Stimulated activated CD4-positive, alpha-beta T cell treated with anti-CD3 and anti-CD28 coated beads, Interleukin-4, amount 100 ng/mL, for 4 hours (primary cell): ENCODE results near the gene SFXN1.
A peak's percentile ranks its signal among the peaks of the same experiment; 100 is the strongest.
"Not testable (repeated sequence)": the region's sequence is repeated elsewhere in the genome, so short reads cannot be mapped to it uniquely, and the experiment has no call there.

Experiments
- DNase-seq, 2 experiments: peaks; one replicate each; pipeline ENCODE4 v3.0.0-alpha.2; 2020

Gene SFXN1

DNA sequence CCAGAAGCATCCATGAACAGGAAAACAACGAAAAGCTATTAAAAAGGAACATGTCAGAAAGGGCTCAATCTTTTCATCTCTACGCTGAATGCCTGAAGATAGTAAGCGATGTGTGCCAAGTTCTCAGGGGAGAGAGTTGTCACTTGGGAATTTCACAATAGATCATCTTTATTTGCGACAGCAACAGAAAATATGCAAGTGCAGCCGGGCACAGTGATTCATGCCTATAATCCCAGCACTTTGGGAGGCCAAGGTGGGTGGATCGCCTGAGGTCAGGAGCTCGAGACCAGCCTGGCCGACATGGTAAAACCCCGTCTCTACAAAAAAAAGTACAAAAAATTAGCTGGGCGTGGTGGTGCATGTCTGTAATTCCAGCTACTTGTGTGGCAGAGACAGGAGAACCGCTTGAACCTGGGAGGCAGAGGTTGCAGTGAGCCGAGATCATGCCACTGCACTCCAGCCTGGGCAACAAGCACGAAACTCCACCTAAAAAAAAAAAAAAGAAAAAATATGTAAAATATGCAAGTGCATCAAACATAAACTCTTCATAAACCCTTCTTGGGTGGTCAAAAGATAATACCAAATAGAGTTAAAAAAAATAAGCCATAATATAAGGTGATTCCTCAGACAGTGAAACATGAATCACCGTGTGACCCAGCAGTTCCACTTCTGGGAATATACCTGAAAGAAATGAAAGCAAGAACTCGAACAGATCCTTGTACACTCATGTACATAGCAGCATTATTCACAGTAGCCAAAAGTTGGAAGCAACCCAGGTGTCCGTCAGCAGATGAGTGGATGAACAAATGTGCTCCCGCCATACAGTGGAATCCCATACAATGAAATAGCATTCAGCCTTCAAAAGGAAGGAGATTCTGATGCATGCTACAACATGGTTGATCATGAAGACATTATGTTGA lies 16.2 kb downstream of the SFXN1 start:
- peak in 1 of 2 experiments; percentile 37 for DNase-seq

- DNase-seq = no peak
Observed at GRCh38 chr5:175501759-175502158, 23.4 kb downstream of the SFXN1 start.

DNA sequence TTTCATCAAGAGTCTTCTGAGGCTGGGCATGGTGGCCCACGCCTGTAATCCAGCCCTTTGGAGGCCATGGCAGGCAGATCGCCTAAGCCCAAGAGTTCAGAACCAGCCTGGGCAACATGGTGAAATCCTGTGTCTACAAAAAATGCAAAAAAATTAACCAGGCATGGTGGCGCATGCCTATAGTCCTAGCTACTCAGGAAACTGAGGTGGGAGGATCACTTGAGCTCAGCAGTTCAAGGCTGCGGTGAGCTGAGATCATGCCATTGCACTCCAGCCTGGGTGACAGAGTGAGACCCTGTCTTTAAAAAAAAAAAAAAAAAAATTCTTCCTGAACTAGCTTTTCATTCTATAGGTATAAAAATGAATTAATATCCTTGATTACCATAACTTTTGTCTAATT lies 29.3 kb downstream of the SFXN1 start:
- peak in 1 of 2 experiments; percentile 74 for DNase-seq

- DNase-seq = no peak
Observed at GRCh38 chr5:175508896-175509295, 30.5 kb downstream of the SFXN1 start.

GRCh38 chr5:175513297-175513696 lies 34.9 kb downstream of the SFXN1 start:
- no peak for DNase-seq

- DNase-seq = no peak
Observed at GRCh38 chr5:175513726-175514125, 35.4 kb downstream of the SFXN1 start.

GRCh38 chr5:175516933-175517823 lies 38.8 kb downstream of the SFXN1 start:
- peak in 1 of 2 experiments; percentile 74 for DNase-seq

- peak; percentile 66 to 92 for DNase-seq
Observed at GRCh38 chr5:175517824-175518450, 39.6 kb downstream of the SFXN1 start.

DNA sequence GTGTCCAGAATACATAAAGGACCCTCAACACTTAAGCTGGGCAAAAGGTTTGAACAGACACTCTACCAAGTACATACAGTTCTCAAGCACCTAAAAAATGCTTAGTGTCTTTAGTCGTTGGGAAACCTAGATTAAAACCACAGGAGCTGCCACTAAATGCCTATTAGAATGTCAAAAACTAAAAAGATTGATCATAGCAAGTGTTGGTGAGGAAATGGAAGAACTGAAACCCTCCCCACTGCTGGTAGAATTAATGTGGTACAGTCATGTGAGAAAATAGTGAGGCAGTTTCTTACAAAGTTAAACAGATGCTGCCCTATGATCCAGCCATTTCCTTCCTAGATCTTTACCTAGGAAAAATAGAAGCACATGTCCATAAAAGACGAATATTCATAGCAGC lies 40.6 kb downstream of the SFXN1 start:
- no peak for DNase-seq

DNA sequence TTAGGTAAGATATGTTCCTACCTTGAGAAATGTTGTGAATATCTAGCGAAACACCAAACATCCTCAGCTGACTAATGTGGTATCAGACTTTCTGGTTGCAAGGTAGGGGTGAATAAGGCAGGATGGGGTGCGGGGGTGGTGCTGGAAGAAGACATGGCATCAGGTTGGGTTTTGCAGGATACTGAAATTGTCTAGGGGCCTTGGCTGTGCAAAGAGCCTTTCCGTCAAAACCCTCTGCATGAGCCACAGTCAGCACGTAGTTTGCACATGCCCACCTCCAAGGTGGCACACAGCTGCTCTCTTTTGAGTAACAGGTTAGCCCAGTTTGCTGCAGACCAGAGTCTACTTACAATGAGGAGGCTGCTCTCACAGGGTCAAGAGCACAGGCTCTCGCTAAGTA lies 42.0 kb downstream of the SFXN1 start:
- peak; percentile 53 to 66 for DNase-seq

- no peak for DNase-seq
Observed at GRCh38 chr5:175520873-175521272, 42.5 kb downstream of the SFXN1 start.

- peak in 1 of 2 experiments; percentile 39 for DNase-seq
Observed at GRCh38 chr5:175521313-175521833, 43.0 kb downstream of the SFXN1 start.

GRCh38 chr5:175523292-175523691 lies 44.9 kb downstream of the SFXN1 start:
- no peak for DNase-seq

DNA sequence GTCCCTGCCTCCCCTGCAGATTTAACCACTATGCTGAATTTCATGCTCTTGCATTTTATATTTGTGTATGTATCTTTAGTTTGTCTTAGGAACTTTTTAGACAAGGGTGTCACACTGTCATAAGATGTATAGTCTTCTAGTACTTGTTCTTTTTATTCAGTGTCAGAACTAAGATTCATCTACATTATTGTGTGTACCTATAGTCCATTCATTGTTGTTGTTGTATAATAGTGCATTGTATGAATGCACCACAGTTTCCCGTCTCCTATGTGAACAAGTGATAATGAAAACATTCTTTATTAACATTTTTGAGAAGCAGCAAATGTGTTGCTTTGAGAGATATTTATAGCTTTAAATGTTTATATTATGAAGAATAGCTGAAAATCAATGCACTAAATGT lies 45.9 kb downstream of the SFXN1 start:
- DNase-seq = no peak

GRCh38 chr5:175526691-175527090 lies 48.3 kb downstream of the SFXN1 start:
- no peak for DNase-seq

DNA sequence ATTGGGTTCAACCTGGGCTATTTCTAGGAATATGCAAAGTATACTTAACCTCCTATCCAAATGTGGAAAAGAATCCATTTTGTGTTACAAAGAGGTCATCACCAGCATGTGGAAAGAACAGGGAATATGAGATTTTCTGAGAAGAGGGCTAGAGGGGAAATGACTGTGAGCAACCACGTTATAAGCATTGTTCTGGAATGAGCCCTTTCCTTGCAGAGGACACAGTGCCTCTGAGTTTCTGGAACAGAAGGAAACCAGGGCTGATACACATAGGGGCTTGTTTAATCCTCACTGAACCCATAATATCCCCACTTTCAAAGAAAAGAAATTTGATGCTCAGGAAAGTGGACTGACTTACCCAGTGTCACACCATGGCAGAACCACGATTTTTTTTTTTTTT lies 53.0 kb downstream of the SFXN1 start:
- DNase-seq = no peak

GRCh38 chr5:175534070-175534932 lies 55.9 kb downstream of the SFXN1 start:
- peak; percentile 83 to 84 for DNase-seq

DNA sequence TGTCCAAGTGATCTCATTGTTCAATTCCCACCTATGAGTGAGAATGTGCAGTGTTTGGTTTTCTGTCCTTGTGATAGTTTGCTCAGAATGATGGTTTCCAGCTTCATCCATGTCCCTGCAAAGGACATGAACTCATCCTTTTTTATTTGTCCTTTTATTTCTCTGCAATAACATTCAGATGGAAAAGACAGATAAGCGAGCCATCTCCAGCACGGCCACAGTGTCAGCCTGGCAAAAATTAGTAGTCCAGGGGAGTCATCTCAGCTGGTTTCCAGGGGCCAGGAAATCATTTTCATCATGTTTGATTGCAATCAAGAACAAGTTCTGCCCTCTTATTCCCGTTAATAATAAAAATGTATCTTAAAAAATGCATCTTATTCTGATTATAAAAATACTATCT lies 57.0 kb downstream of the SFXN1 start:
- DNase-seq = not testable (repeated sequence)

DNA sequence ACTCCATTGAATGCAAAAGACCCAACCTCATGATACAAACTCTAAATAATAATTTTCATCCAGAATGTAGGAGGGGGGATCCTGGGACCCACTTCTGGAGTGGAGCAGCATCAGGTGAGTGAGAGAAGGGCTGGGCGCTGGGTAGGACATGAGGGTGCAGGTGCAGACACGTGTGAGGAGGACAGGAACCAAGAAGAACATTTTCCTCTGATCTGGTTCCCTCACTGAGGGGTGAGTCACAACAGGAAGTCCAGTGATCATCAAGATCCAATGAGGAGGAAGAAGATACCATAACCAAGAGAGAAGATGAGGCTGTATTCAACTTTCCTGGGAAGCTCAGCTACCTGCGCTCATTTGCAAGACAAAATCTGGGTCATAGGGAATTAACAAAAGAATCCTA lies 57.4 kb downstream of the SFXN1 start:
- DNase-seq = no peak

GRCh38 chr5:175538576-175538975 lies 60.2 kb downstream of the SFXN1 start:
- DNase-seq = no peak

GRCh38 chr5:175539936-175540335 lies 61.6 kb downstream of the SFXN1 start:
- no peak for DNase-seq

DNA sequence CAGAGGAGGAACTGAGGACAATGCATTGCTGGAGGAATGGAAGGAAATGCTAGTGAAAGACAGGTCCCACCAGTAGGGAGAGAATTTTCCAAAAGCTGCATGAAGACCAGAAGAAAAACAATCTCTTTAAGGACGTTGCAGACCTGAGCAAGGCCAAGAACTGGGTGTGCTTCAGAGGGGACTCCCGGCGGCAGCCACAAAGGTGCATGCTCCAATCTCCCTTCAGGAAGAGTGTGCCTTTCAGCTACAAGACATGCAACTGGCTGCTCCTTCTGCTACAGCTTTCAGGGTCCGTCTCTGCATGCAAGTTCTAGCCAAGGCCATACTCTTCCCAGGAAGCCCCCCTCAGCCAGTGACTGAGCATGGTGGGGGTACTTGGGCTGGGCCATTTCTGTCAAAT lies 62.9 kb downstream of the SFXN1 start:
- DNase-seq = no peak
